Omental fat pad (tissue), 4 donors: ENCODE data around the gene HOXB3. TPM values are rescaled to one million over a fixed set of nuclear protein-coding genes. Genes with fewer than 3 reads are reported as not detected.

Experiments used
- ATAC-seq: fragments of 150-250 bp; one replicate; pipeline ENCODE4 v1.9.1; 2016; ENCODE audit warnings: mild to moderate bottlenecking, moderate library complexity; ENCODE audit not compliant: low FRiP score
- DNase-seq: peaks from one replicate; pipeline ENCODE4 v3.0.0-alpha.2; 2019; ENCODE audit warnings: low spot score
- CTCF ChIP-seq, 3 donors: fragments of 450-650 bp; IDR thresholded peaks; one replicate each; pipeline ENCODE4 v1.5.1; 2016 to 2017; ENCODE audit warnings: antibody characterized with exemption in 3 of 3, mild to moderate bottlenecking in 3 of 3, moderate library complexity in 2 of 3
- total RNA-seq, 4 donors: library from RNA; depleted of rRNA; stranded (reverse); fragments of >200 nt; gene quantifications; one replicate each; pipeline ENCODE4 v1.1.0, GENCODE V29; 2016

HOXB3 gene
- total RNA-seq, 4 donors from 2014 or later = 4.8 to 30.3 (median 10.6) TPM

DNA sequence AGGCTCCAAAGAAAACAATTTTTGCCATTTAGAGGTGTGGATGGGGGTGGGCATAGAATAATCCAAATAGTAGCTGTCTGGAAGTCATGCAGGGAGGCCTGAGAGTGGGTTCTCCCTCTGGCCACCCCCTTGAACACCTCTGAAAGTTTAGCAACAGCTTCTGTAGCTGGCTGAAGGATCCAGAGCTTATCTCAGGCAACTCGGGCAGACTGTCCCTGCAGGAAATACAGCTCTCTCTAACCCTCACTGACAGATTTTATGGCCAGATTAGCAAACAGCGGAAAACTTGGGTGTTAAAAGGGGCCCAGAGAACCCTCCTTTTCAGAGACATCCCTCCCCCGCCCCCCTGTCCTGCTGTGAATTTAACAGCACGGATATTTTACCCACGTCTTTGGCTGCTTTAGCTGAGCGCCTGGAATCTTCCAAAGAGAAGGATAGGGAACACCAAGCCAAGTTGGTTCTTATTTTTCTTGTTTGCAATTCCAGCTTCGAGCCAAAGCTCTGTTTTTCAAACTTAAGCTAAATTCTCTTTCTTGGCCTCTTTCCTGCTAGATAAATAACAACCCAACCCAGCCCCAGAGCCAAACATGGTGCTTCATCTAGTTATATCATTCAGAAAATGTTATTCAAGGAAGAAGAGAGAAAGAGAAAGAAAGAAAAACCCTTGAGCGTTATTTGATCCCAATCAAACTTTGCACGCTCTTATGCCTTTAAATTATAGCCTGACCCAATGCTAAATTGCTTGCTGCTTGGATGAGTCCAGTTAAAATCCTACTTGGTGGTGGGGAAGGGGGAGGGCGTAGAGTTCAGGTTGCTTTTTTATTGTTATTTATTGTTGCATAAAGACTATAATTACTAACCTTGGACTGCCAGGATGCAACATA, 42.9 kb downstream of the HOXB3 start:
- ATAC-seq (no peak), DNase-seq (no peak)
- TF ChIP-seq CTCF (IDR thresholded peaks at IDR 0.05) = no peak

GRCh38 chr17:48546137-48546923, 43.7 kb downstream of the HOXB3 start:
- DNase-seq (no peak), ATAC-seq (no peak)
- TF ChIP-seq CTCF (IDR thresholded peaks at IDR 0.05) = no peak

DNA sequence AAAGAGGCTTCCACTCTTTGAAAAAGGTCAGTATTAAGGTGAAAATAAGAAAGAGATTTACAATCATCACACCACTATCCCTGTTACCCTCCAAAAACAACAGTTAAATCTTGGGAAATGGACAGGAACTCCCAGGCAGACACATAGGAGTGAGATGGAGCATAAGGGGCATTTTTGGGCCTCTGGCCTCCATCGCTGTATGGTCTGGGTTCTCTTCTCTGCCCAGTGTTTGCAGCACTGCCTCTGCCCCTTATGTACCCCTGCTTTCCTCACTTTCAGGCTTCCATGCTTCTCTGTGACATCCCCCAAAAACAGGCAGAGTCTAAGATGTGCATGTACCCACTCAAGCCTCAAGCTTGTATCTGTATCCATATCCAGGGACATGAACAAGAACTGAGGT, 44.5 kb downstream of the HOXB3 start:
- ATAC-seq = no peak
- DNase-seq = no peak
- no peak for TF ChIP-seq CTCF (IDR thresholded peaks at IDR 0.05)

- no peak for TF ChIP-seq CTCF (IDR thresholded peaks at IDR 0.05)
- DNase-seq (no peak), ATAC-seq (no peak)
These were observed 45.0 kb downstream of the HOXB3 start, which contains the start of gene HOXB2 for GRCh38 chr17:48545022-48545375. TSS of gene HOXB2 (minus strand) at chr17:48545109. CDS start at chr17:48544911, 198 bp downstream.

DNA sequence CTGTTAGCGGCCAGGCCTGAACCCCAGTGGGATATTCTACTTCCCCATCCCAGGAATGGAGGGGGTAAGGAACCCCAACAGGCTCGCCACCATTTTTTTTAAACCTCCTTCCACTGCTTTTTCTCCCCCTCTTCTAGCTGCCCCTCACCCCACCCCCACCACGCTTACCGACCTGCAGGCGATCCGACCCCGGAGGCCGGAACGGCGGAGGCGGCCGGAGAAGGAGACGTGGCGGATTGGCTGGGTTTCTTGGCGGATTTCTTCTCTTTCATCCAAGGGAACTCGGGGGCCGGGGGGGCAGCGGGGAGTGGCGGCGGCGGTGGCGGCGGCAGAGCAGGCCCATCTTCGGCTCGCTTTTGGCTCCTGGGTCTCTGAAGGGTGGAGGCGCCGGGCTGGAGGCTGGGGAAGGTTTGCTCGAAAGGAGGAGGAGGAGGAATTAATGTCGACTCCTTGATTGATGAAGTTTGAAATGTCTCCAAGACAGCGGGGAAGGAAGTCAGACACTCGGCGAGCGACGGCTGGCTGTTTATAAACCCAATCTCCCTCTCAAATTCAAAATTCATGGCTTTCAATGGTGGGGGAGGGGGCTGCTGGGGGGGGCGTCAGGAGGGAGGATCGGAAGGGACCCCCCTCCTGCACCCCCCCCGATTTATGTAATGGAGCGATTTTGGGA, 45.6 kb downstream of the HOXB3 start:
- TF ChIP-seq CTCF (IDR thresholded peaks at IDR 0.05) = no peak
- DNase-seq (no peak), ATAC-seq (peak; percentile 55)

GRCh38 chr17:48543854-48544348, 46.1 kb downstream of the HOXB3 start:
- TF ChIP-seq CTCF (IDR thresholded peaks at IDR 0.05) = no peak
- DNase-seq (no peak), ATAC-seq (no peak)
